GM23248 (cell line): ENCODE data around the gene HSPB2. TPM values are rescaled to one million over a fixed set of nuclear protein-coding genes. Genes with fewer than 3 reads are reported as not detected.

Source experiments
- DNase-seq: peaks from one replicate; pipeline ENCODE4 v3.0.0-alpha.2; 2015
- H2AFZ ChIP-seq: fragments of 200-600 bp; sonication (generic); 2 replicates; pipeline ENCODE4 v1.6.1; 2016; ENCODE audit warnings: antibody characterized with exemption
- H3F3A ChIP-seq: fragments of 200-600 bp; sonication (generic); 2 replicates; pipeline ENCODE4 v1.6.1; 2016; ENCODE audit warnings: mild to moderate bottlenecking, antibody characterized with exemption, mixed run types; ENCODE audit not compliant: insufficient read depth
- H3K27ac ChIP-seq: fragments of 200-600 bp; sonication (generic); 2 replicates; pipeline ENCODE4 v1.5.1; 2016; ENCODE audit warnings: mild to moderate bottlenecking
- H3K27me3 ChIP-seq: fragments of 200-600 bp; sonication (generic); replicated peaks from 2 replicates; pipeline ENCODE4 v1.6.1; 2016; ENCODE audit warnings: mild to moderate bottlenecking; ENCODE audit not compliant: insufficient read depth
- H3K36me3 ChIP-seq: fragments of 200-600 bp; sonication (generic); 2 replicates; pipeline ENCODE4 v1.6.1; 2016; ENCODE audit warnings: low read depth, mild to moderate bottlenecking
- H3K4me1 ChIP-seq: fragments of 200-600 bp; sonication (generic); 2 replicates; pipeline ENCODE4 v1.6.1; 2016; ENCODE audit warnings: mild to moderate bottlenecking; ENCODE audit not compliant: insufficient read depth
- H3K4me2 ChIP-seq: fragments of 200-600 bp; sonication (generic); one replicate; pipeline ENCODE4 v1.6.1; 2016; ENCODE audit warnings: mild to moderate bottlenecking; ENCODE audit not compliant: unreplicated experiment
- H3K4me3 ChIP-seq: fragments of 200-600 bp; sonication (generic); 2 replicates; pipeline ENCODE4 v1.5.1; 2016; ENCODE audit warnings: mild to moderate bottlenecking
- H3K79me2 ChIP-seq: fragments of 200-600 bp; sonication (generic); 2 replicates; pipeline ENCODE4 v1.6.1; 2016; ENCODE audit warnings: mild to moderate bottlenecking; ENCODE audit not compliant: insufficient read depth
- H3K9ac ChIP-seq: fragments of 200-600 bp; sonication (generic); 2 replicates; pipeline ENCODE4 v1.6.1; 2016; ENCODE audit warnings: mild to moderate bottlenecking
- H3K9me2 ChIP-seq: fragments of 200-600 bp; sonication (generic); 2 replicates; pipeline ENCODE4 v1.6.1; 2016; ENCODE audit warnings: mixed run types, mild to moderate bottlenecking, moderate library complexity; ENCODE audit not compliant: insufficient read depth
- H3K9me3 ChIP-seq: fragments of 200-600 bp; sonication (generic); one replicate; pipeline ENCODE4 v1.6.1; 2017; ENCODE audit warnings: low read depth
- H4K20me1 ChIP-seq: fragments of 200-600 bp; sonication (generic); 2 replicates; pipeline ENCODE4 v1.6.0; 2016; ENCODE audit not compliant: insufficient read depth
- EZH2 ChIP-seq: fragments of 200-600 bp; sonication (generic); IDR thresholded peaks from 2 replicates; pipeline ENCODE4 v1.6.1; 2018; ENCODE audit warnings: antibody characterized with exemption, mild to moderate bottlenecking; ENCODE audit not compliant: insufficient read depth, poor library complexity, severe bottlenecking
- EZH2phosphoT487 ChIP-seq: fragments of 200-600 bp; sonication (generic); IDR thresholded peaks from 2 replicates; pipeline ENCODE4 v1.6.1; 2018; ENCODE audit warnings: antibody characterized with exemption, moderate library complexity, mild to moderate bottlenecking, low read depth; ENCODE audit not compliant: insufficient read depth
- WGBS, 2 experiments: methylation state at CpG; one replicate each; pipeline ENCODE4 v1.1.6; 2015 to 2017; ENCODE audit warnings: low lambda C conversion rate in 2 of 2, low coverage in 1 of 2; ENCODE audit errors: missing lambda C conversion rate in 2 of 2; 5-methylcytosine and 5-hydroxymethylcytosine counted together
- in situ Hi-C: fragments of 300-500 bp; cut with MboI; formaldehyde crosslinking; loops from 2 replicates; pipeline ENCODE4 v1.15.0; 2020
- polyA plus RNA-seq: library from polyadenylated mRNA; unstranded; fragments of >200 nt; fragmentation: Nextera tagmentation; extraction: Ambion mirVana; gene quantifications from 2 replicates; pipeline ENCODE4 v1.2.1, GENCODE V29; 2016
- total RNA-seq: library from RNA; depleted of rRNA; stranded (reverse); fragments of >200 nt; shearing (Covaris generic); gene quantifications from 2 replicates; pipeline ENCODE4 v1.2.3, GENCODE V29; 2014

HSPB2 gene
- total and polyA plus RNA-seq, 2 experiments from 2014 or later = 1.2 to 8.4 TPM

GRCh38 chr11:111921541-111922230 lies 9.2 kb downstream of the HSPB2 start:
- no peak for DNase-seq
- H3F3A ChIP-seq = peaks cover 28% of the 10 kb centered on the region
- H3K27ac ChIP-seq = peak overlapping the region; percentile 96
- peak overlapping the region; percentile 80 for H3K9ac ChIP-seq
- H3K4me3 ChIP-seq = no peak overlapping the region
- H3K27me3 ChIP-seq = no peaks in the 10 kb centered on the region
- no peaks in the 10 kb centered on the region for H3K9me2 ChIP-seq
- no peaks in the 10 kb centered on the region for H3K9me3 ChIP-seq
- no peaks in the 10 kb centered on the region for H4K20me1 ChIP-seq
- no peaks in the 10 kb centered on the region for H3K79me2 ChIP-seq
- in situ Hi-C loops = no loop called here
- no peaks in the 10 kb centered on the region for H3K36me3 ChIP-seq
- peak overlapping the region; percentile 89 for H3K4me2 ChIP-seq
- H3K4me1 ChIP-seq = peaks cover 35% of the 10 kb centered on the region
- TF ChIP-seq EZH2 (no peak), EZH2phosphoT487 (no peak)
- WGBS, 2 experiments = 92 to 93% methylated on average over 7 of the region's 7 CpGs
- H2AFZ ChIP-seq = no peak overlapping the region

- H3K4me1 ChIP-seq = peaks cover 35% of the 10 kb centered on the region
- H3K79me2 ChIP-seq = no peaks in the 10 kb centered on the region
- in situ Hi-C loops = no loop called here
- WGBS, 2 experiments = 0 to 1% methylated on average over 2 of the region's 2 CpGs
- no peaks in the 10 kb centered on the region for H3K36me3 ChIP-seq
- H3K9me3 ChIP-seq = no peaks in the 10 kb centered on the region
- H3K27ac ChIP-seq = peak overlapping the region; percentile 96
- peak overlapping the region; percentile 78 for H2AFZ ChIP-seq
- peak overlapping the region; percentile 80 for H3K9ac ChIP-seq
- H3K4me2 ChIP-seq = peak overlapping the region; percentile 89
- H3F3A ChIP-seq = peaks cover 33% of the 10 kb centered on the region
- peak overlapping the region; percentile 58 for H3K4me3 ChIP-seq
- TF ChIP-seq EZH2 (no peak), EZH2phosphoT487 (no peak)
- no peaks in the 10 kb centered on the region for H4K20me1 ChIP-seq
- H3K9me2 ChIP-seq = no peaks in the 10 kb centered on the region
- DNase-seq = peak; percentile 93
- H3K27me3 ChIP-seq = no peaks in the 10 kb centered on the region
These were observed 10.3 kb downstream of the HSPB2 start for GRCh38 chr11:111922803-111923202.

GRCh38 chr11:111923351-111923788 lies 10.8 kb downstream of the HSPB2 start:
- H3F3A ChIP-seq = peaks cover 33% of the 10 kb centered on the region
- H3K27ac ChIP-seq = peak overlapping the region; percentile 96
- peak overlapping the region; percentile 80 for H3K9ac ChIP-seq
- DNase-seq = peak; percentile 68
- H3K9me3 ChIP-seq = no peaks in the 10 kb centered on the region
- H3K4me3 ChIP-seq = peak overlapping the region; percentile 58
- no peaks in the 10 kb centered on the region for H3K27me3 ChIP-seq
- 1 to 2% methylated on average over 5 of the region's 5 CpGs for WGBS, 2 experiments
- H3K79me2 ChIP-seq = no peaks in the 10 kb centered on the region
- peak overlapping the region; percentile 89 for H3K4me2 ChIP-seq
- H3K36me3 ChIP-seq = no peaks in the 10 kb centered on the region
- no peak for TF ChIP-seq EZH2
- TF ChIP-seq EZH2phosphoT487 = no peak
- no peaks in the 10 kb centered on the region for H3K9me2 ChIP-seq
- no peaks in the 10 kb centered on the region for H4K20me1 ChIP-seq
- H2AFZ ChIP-seq = peak overlapping the region; percentile 78
- in situ Hi-C loops = no loop called here
- peaks cover 35% of the 10 kb centered on the region for H3K4me1 ChIP-seq

DNA sequence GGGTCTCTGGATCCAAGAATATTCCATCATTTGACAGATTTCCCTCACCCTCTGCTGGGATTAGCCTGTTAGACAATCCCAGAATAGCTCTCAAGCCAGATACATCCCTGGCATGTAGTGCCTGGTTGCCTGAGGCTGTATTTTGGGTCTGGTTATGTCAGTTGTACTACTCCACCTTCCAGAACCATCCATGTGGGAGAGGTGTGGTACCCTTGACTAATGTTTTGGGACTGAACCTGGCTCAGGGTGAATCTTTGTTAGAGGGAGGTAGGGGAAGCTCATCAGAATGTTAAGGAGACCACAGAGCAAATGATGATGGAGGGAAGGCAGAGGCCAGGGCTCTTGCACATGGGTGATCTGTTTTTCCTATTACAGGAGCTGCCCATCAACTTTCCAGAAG lies 11.4 kb downstream of the HSPB2 start:
- peaks cover 33% of the 10 kb centered on the region for H3F3A ChIP-seq
- no peaks in the 10 kb centered on the region for H3K9me3 ChIP-seq
- no peaks in the 10 kb centered on the region for H3K79me2 ChIP-seq
- H3K27me3 ChIP-seq = no peaks in the 10 kb centered on the region
- in situ Hi-C loops = no loop called here
- TF ChIP-seq EZH2 (no peak), EZH2phosphoT487 (no peak)
- H2AFZ ChIP-seq = peak overlapping the region; percentile 78
- peak; percentile 40 for DNase-seq
- peak overlapping the region; percentile 89 for H3K4me2 ChIP-seq
- H3K4me3 ChIP-seq = peak overlapping the region; percentile 58
- H3K27ac ChIP-seq = peak overlapping the region; percentile 96
- no peaks in the 10 kb centered on the region for H3K9me2 ChIP-seq
- no peaks in the 10 kb centered on the region for H3K36me3 ChIP-seq
- peaks cover 35% of the 10 kb centered on the region for H3K4me1 ChIP-seq
- no peaks in the 10 kb centered on the region for H4K20me1 ChIP-seq
- H3K9ac ChIP-seq = peak overlapping the region; percentile 80

GRCh38 chr11:111925953-111926352 lies 13.4 kb downstream of the HSPB2 start:
- in situ Hi-C loops = no loop called here
- Histone ChIP-seq H3K4me2 (peak overlapping the region; percentile 89), H3K4me1 (peaks cover 40% of the 10 kb centered on the region), H3K79me2 (no peaks in the 10 kb centered on the region), H3K27ac (peak overlapping the region; percentile 80), H4K20me1 (no peaks in the 10 kb centered on the region), H3K27me3 (no peaks in the 10 kb centered on the region), H3K4me3 (no peak overlapping the region), H3K9me3 (no peaks in the 10 kb centered on the region), H3K9me2 (no peaks in the 10 kb centered on the region), H2AFZ (peak overlapping the region; percentile 81; the same call in 1 of the 2 replicates), H3K36me3 (no peaks in the 10 kb centered on the region), H3K9ac (peak overlapping the region; percentile 73; the same call in 1 of the 2 replicates), H3F3A (peaks cover 33% of the 10 kb centered on the region)
- no peak for DNase-seq
- TF ChIP-seq EZH2phosphoT487 (no peak), EZH2 (no peak)
- 95 to 96% methylated on average over 16 of the region's 16 CpGs for WGBS, 2 experiments
